Tibial nerve (tissue), 4 donors: ENCODE data around the gene COL19A1. TPM values are rescaled to one million over a fixed set of nuclear protein-coding genes. Genes with fewer than 3 reads are reported as not detected.

ENCODE experiments used
- DNase-seq, 2 donors: peaks; one replicate each; pipeline ENCODE4 v3.0.0-alpha.2; 2019; ENCODE audit warnings: low spot score in 2 of 2
- H3K27ac ChIP-seq, 4 donors: fragments of 200-600 bp; sonication (generic) in 3 of 4; one replicate each; pipeline ENCODE4 v1.5.1; 2017 to 2019; ENCODE audit warnings: mild to moderate bottlenecking in 1 of 4
- H3K27me3 ChIP-seq, 2 donors: fragments of 200-600 bp; sonication (generic) in 1 of 2; one replicate each; pipeline versions ENCODE4 v1.5.1 to v1.6.0; 2017 to 2019
- H3K36me3 ChIP-seq, 3 donors: fragments of 200-600 bp; sonication (generic); one replicate each; pipeline ENCODE4 v1.5.1; 2018 to 2019
- H3K4me1 ChIP-seq, 4 donors: fragments of 200-600 bp; sonication (generic) in 3 of 4; one replicate each; pipeline ENCODE4 v1.5.1; 2017 to 2019
- H3K4me3 ChIP-seq, 4 donors: fragments of 200-600 bp; sonication (generic) in 3 of 4; one replicate each; pipeline ENCODE4 v1.5.1; 2017 to 2019; ENCODE audit warnings: mild to moderate bottlenecking in 1 of 4, moderate library complexity in 1 of 4
- H3K9me3 ChIP-seq, 4 donors: fragments of 200-600 bp; sonication (generic) in 3 of 4; one replicate each; pipeline ENCODE4 v1.5.1; 2017 to 2019
- CTCF ChIP-seq, 5 experiments: fragments of 200-600 bp in 3 of 5; fragments of 450-650 bp in 2 of 5; sonication (generic) in 3 of 5; IDR thresholded peaks; one replicate each; pipeline ENCODE4 v1.5.1; 2016 to 2019; ENCODE audit warnings: antibody characterized with exemption in 5 of 5, mild to moderate bottlenecking in 3 of 5, moderate library complexity in 2 of 5
- EP300 ChIP-seq, 2 donors: sonication (generic); formaldehyde crosslinking; IDR thresholded peaks; one replicate each; pipeline ENCODE4 v1.6.1; 2017; ENCODE audit warnings: antibody characterized with exemption in 2 of 2, mild to moderate bottlenecking in 1 of 2
- POLR2A ChIP-seq, 2 donors: fragments of 450-650 bp; IDR thresholded peaks; one replicate each; pipeline ENCODE4 v1.6.1; 2017; ENCODE audit warnings: antibody characterized with exemption in 2 of 2, mild to moderate bottlenecking in 2 of 2, moderate library complexity in 2 of 2
- WGBS, 2 donors: methylation state at CpG; one replicate each; pipeline ENCODE4 v1.1.5; 2018; 5-methylcytosine and 5-hydroxymethylcytosine counted together
- total RNA-seq, 4 donors: library from RNA; depleted of rRNA; stranded (reverse); fragments of >200 nt; gene quantifications; one replicate each; pipeline ENCODE4 v1.1.0, GENCODE V29; 2016

The COL19A1 gene
- total RNA-seq, 4 donors from 2014 or later: under 0.01 to 0.42 TPM; not detected in 2

GRCh38 chr6:69835414-69836179 lies 30.8 kb upstream of the COL19A1 start:
- Histone ChIP-seq H3K36me3 (no peaks in the 10 kb centered on the region), H3K4me3 (no peak overlapping the region), H3K9me3 (no peaks in the 10 kb centered on the region), H3K27ac (no peak overlapping the region), H3K27me3 (no peaks in the 10 kb centered on the region), H3K4me1 (no peaks in the 10 kb centered on the region)
- TF ChIP-seq CTCF (IDR thresholded peaks at IDR 0.05): peak; percentile 62 to 83 (median 76)
- TF ChIP-seq EP300 (IDR thresholded peaks at IDR 0.05): no peak
- peak in 1 of 2 donors; percentile 65 for DNase-seq
- 7 to 9% methylated on average over 5 of the region's 5 CpGs for WGBS, 2 donors

GRCh38 chr6:69841862-69842261 lies 24.5 kb upstream of the COL19A1 start:
- Histone ChIP-seq H3K4me1 (no peaks in the 10 kb centered on the region), H3K4me3 (no peak overlapping the region), H3K27me3 (no peaks in the 10 kb centered on the region), H3K36me3 (no peaks in the 10 kb centered on the region), H3K9me3 (no peaks in the 10 kb centered on the region), H3K27ac (no peak overlapping the region)
- TF ChIP-seq CTCF (IDR thresholded peaks at IDR 0.05) (no peak), POLR2A (IDR thresholded peaks at IDR 0.05) (no peak), EP300 (IDR thresholded peaks at IDR 0.05) (no peak)
- 84 to 94% methylated on average over 1 of the region's 1 CpG for WGBS, 2 donors
- no peak for DNase-seq

- H3K27ac ChIP-seq: peak overlapping the region in 1 of 4 donors; percentile 32
- TF ChIP-seq POLR2A (IDR thresholded peaks at IDR 0.05) (no peak), EP300 (IDR thresholded peaks at IDR 0.05) (no peak), CTCF (IDR thresholded peaks at IDR 0.05) (no peak)
- no peaks in the 10 kb centered on the region for H3K36me3 ChIP-seq
- 83 to 93% methylated on average over 1 of the region's 1 CpG for WGBS, 2 donors
- no peak for DNase-seq
- H3K4me1 ChIP-seq: no peaks in the 10 kb centered on the region
- H3K4me3 ChIP-seq: no peak overlapping the region
- H3K9me3 ChIP-seq: no peaks in the 10 kb centered on the region
- H3K27me3 ChIP-seq: no peaks in the 10 kb centered on the region
These were observed 23.2 kb upstream of the COL19A1 start for GRCh38 chr6:69843189-69843588.

- Histone ChIP-seq H3K27me3 (no peaks in the 10 kb centered on the region), H3K4me3 (no peak overlapping the region), H3K27ac (no peak overlapping the region), H3K9me3 (no peaks in the 10 kb centered on the region), H3K36me3 (no peaks in the 10 kb centered on the region), H3K4me1 (no peaks in the 10 kb centered on the region)
- 59 to 84% methylated on average over 2 of the region's 2 CpGs for WGBS, 2 donors
- no peak for DNase-seq
- no peak for TF ChIP-seq CTCF (IDR thresholded peaks at IDR 0.05)
- no peak for TF ChIP-seq EP300 (IDR thresholded peaks at IDR 0.05)
- no peak for TF ChIP-seq POLR2A (IDR thresholded peaks at IDR 0.05)
These were observed 20.0 kb upstream of the COL19A1 start for GRCh38 chr6:69846312-69846711.

GRCh38 chr6:69846770-69847491 lies 19.4 kb upstream of the COL19A1 start:
- H3K4me1 ChIP-seq: no peaks in the 10 kb centered on the region
- no peaks in the 10 kb centered on the region for H3K9me3 ChIP-seq
- H3K27ac ChIP-seq: no peak overlapping the region
- 30 to 48% methylated on average over 2 of the region's 2 CpGs for WGBS, 2 donors
- no peaks in the 10 kb centered on the region for H3K36me3 ChIP-seq
- H3K27me3 ChIP-seq: no peaks in the 10 kb centered on the region
- TF ChIP-seq EP300 (IDR thresholded peaks at IDR 0.05): no peak
- no peak for TF ChIP-seq POLR2A (IDR thresholded peaks at IDR 0.05)
- no peak for TF ChIP-seq CTCF (IDR thresholded peaks at IDR 0.05)
- no peak overlapping the region for H3K4me3 ChIP-seq
- no peak for DNase-seq
